Measurements from ENCODE around the gene STOML3. TPM values are rescaled to one million over a fixed set of nuclear protein-coding genes. Genes with fewer than 3 reads are reported as not detected.
A peak's percentile ranks its signal among the peaks of the same experiment; 100 is the strongest.

Gene STOML3
- total RNA-seq, 4 donors from 2014 or later = 0.27 to 0.35 (median 0.29) TPM; not detected in 1

- Histone ChIP-seq H3K9me3 (no peaks in the 10 kb centered on the region), H3K4me1 (no peaks in the 10 kb centered on the region), H3K27ac (no peak overlapping the region), H3K36me3 (no peaks in the 10 kb centered on the region), H3K4me3 (no peak overlapping the region), H3K27me3 (no peaks in the 10 kb centered on the region)
- no peak for DNase-seq
- no peak for TF ChIP-seq POLR2A (IDR thresholded peaks at IDR 0.05)
- TF ChIP-seq, protein P1, sequence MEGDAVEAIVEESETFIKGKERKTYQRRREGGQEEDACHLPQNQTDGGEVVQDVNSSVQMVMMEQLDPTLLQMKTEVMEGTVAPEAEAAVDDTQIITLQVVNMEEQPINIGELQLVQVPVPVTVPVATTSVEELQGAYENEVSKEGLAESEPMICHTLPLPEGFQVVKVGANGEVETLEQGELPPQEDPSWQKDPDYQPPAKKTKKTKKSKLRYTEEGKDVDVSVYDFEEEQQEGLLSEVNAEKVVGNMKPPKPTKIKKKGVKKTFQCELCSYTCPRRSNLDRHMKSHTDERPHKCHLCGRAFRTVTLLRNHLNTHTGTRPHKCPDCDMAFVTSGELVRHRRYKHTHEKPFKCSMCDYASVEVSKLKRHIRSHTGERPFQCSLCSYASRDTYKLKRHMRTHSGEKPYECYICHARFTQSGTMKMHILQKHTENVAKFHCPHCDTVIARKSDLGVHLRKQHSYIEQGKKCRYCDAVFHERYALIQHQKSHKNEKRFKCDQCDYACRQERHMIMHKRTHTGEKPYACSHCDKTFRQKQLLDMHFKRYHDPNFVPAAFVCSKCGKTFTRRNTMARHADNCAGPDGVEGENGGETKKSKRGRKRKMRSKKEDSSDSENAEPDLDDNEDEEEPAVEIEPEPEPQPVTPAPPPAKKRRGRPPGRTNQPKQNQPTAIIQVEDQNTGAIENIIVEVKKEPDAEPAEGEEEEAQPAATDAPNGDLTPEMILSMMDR (IDR thresholded peaks at IDR 0.05) = no peak
- intact Hi-C loops (cut with DNase I; ENCODE audit: low total_unique reads) = no loop called here
These were observed 32.6 kb downstream of the STOML3 start for GRCh38 chr13:38957794-38958592.

DNA sequence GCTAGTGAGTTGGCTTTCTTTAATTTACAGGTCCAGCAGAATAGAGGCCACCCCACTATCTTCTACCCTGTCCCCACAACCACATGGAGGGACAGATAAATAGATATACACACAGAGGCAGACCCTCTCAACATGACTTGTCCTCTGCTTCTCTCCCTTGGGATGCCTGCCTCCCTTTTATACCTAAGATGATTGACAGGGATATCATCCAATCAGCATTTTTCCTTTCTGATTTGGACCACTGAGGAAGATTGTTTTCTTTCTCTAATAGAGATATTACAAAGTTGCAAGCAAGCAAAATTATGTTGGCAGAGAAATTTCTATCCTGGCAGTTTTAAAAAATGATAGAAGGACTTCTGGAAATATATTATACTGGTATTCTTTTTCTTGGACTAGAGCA is 35.8 kb downstream of the STOML3 start:
- Histone ChIP-seq H3K4me1 (no peaks in the 10 kb centered on the region), H3K9me3 (no peaks in the 10 kb centered on the region), H3K27me3 (no peaks in the 10 kb centered on the region), H3K4me3 (no peak overlapping the region), H3K27ac (no peak overlapping the region), H3K36me3 (no peaks in the 10 kb centered on the region)
- intact Hi-C loops (cut with DNase I; ENCODE audit: low total_unique reads) = no loop called here
- no peak for DNase-seq
- TF ChIP-seq, protein P1 (IDR thresholded peaks at IDR 0.05) = no peak

DNA sequence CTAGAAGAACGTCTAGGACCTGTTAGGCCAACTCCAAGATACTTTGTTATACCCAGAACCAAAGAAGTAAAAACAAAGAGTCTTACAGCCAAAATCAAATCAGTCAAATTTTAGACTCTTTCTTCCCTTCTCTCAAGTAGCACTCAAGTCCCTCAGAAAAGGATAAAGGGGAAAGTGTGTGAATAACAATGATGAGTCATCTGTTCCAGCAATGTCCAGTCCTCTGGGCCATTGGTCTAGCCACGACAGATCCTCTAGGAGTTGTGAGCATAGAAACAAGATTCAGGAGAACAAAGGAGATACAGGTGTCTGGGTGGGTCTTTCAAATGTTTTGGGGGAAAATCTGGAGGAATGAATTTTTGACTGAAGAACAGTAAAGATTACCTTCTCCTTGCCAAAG is 36.3 kb downstream of the STOML3 start:
- Histone ChIP-seq H3K27me3 (no peaks in the 10 kb centered on the region), H3K4me3 (no peak overlapping the region), H3K9me3 (no peaks in the 10 kb centered on the region), H3K36me3 (no peaks in the 10 kb centered on the region), H3K27ac (no peak overlapping the region), H3K4me1 (no peaks in the 10 kb centered on the region)
- no peak for TF ChIP-seq POLR2A (IDR thresholded peaks at IDR 0.05)
- TF ChIP-seq, protein P1 (IDR thresholded peaks at IDR 0.05) = no peak
- DNase-seq = no peak
- intact Hi-C loops (cut with DNase I; ENCODE audit: low total_unique reads) = no loop called here

GRCh38 chr13:38952827-38953226 is 37.8 kb downstream of the STOML3 start:
- DNase-seq = no peak
- no peak overlapping the region for H3K4me3 ChIP-seq
- H3K36me3 ChIP-seq = no peaks in the 10 kb centered on the region
- no peaks in the 10 kb centered on the region for H3K4me1 ChIP-seq
- intact Hi-C loops (cut with DNase I; ENCODE audit: low total_unique reads) = no loop called here
- TF ChIP-seq POLR2A (IDR thresholded peaks at IDR 0.05) = no peak
- TF ChIP-seq, protein P1 (IDR thresholded peaks at IDR 0.05) = no peak
- H3K9me3 ChIP-seq = no peaks in the 10 kb centered on the region
- H3K27me3 ChIP-seq = no peaks in the 10 kb centered on the region
- H3K27ac ChIP-seq = no peak overlapping the region

GRCh38 chr13:38951525-38952313 is 38.9 kb downstream of the STOML3 start:
- Histone ChIP-seq H3K4me3 (no peak overlapping the region), H3K4me1 (no peaks in the 10 kb centered on the region), H3K9me3 (no peaks in the 10 kb centered on the region), H3K36me3 (no peaks in the 10 kb centered on the region), H3K27me3 (no peaks in the 10 kb centered on the region), H3K27ac (no peak overlapping the region)
- no peak for TF ChIP-seq POLR2A (IDR thresholded peaks at IDR 0.05)
- TF ChIP-seq, protein P1 (IDR thresholded peaks at IDR 0.05) = no peak
- intact Hi-C loops (cut with DNase I; ENCODE audit: low total_unique reads) = no loop called here
- peak in 1 of 2 donors; percentile 16 for DNase-seq
